K562 (cell line): Measurements from ENCODE around the gene SLC26A5. TPM values are rescaled to one million over a fixed set of nuclear protein-coding genes. Genes with fewer than 3 reads are reported as not detected.

Experiments used
- ATAC-seq: fragments of 200-7000 bp; cut with Tn5 transposase; 3 replicates; pipeline ENCODE4 v1.9.1; 2020; ENCODE audit warnings: moderate library complexity
- BruUV-seq: library from RNA; stranded (reverse); fragments of 400-500 nt; replicated peaks from 2 replicates; lab custom pipeline; 2021; lab: Mats Ljungman, UMichigan
- CTCF ChIA-PET: fragments of 300-600 bp; formaldehyde crosslinking; extraction: SDS; loops from one replicate; lab custom pipeline; 2021; ENCODE audit warnings: low intra/inter-chr PET ratio; lab: Yijun Ruan, JAX
- POLR2A ChIA-PET: fragments of 300-600, 350-650 bp; sonication (Branson Sonifier 250); formaldehyde crosslinking; extraction: SDS; loops from one replicate; lab custom pipeline; 2021; ENCODE audit warnings: antibody characterized with exemption, inconsistent platforms; lab: Yijun Ruan, JAX
- DNase-seq, 4 experiments: peaks; one replicate each; pipeline versions ENCODE4 v3.0.0 to v3.0.0-alpha.2; 2011 to 2018; ENCODE audit warnings: low spot score in 3 of 4, mixed read lengths in 3 of 4; ENCODE audit errors: extremely low read depth in 1 of 4
- FAIRE-seq: peaks from 2 replicates; lab custom pipeline; 2011; peaks lifted over from hg19 to GRCh38; lab: Jason Lieb, UNC
- H2AFZ ChIP-seq: 2 replicates; pipeline ENCODE4 v1.6.0; 2011; ENCODE audit warnings: low read depth, low read length, control low read depth, inconsistent platforms
- H3K27ac ChIP-seq: fragments of 200-600 bp; 3 replicates; pipeline ENCODE4 v1.8.0; 2011; ENCODE audit warnings: low read depth, mild to moderate bottlenecking, control low read depth, inconsistent platforms, low read length, moderate library complexity, mixed read lengths; ENCODE audit errors: extremely low read depth
- H3K27me3 ChIP-seq, 2 experiments: fragments of 300-600 bp in 1 of 2; 2 replicates in 1 of 2; 3 replicates in 1 of 2; pipeline versions ENCODE4 v1.6.0 to v1.8.0; 2011; ENCODE audit warnings: inconsistent platforms in 2 of 2, low read length in 2 of 2, mild to moderate bottlenecking in 1 of 2, mixed read lengths in 1 of 2, moderate library complexity in 1 of 2; ENCODE audit not compliant: control insufficient read depth in 2 of 2, insufficient read depth in 2 of 2
- H3K36me3 ChIP-seq: fragments of 300-600 bp; 3 replicates; pipeline ENCODE4 v1.8.0; 2011; ENCODE audit warnings: mild to moderate bottlenecking, low read length, inconsistent platforms; ENCODE audit not compliant: control insufficient read depth, insufficient read depth
- H3K4me1 ChIP-seq, 2 experiments: fragments of 200-600 bp in 1 of 2; replicated peaks in 1 of 2; 2 replicates in 1 of 2; 3 replicates in 1 of 2; pipeline versions ENCODE4 v1.5.1 to v1.8.0; 2011; ENCODE audit warnings: inconsistent platforms in 2 of 2, low read length in 2 of 2, mild to moderate bottlenecking in 1 of 2, mixed read lengths in 1 of 2, moderate library complexity in 1 of 2; ENCODE audit not compliant: control insufficient read depth in 2 of 2, insufficient read depth in 2 of 2
- H3K4me2 ChIP-seq: 2 replicates; pipeline ENCODE4 v1.6.1; 2011; ENCODE audit warnings: low read length, control low read depth, inconsistent platforms, mixed read lengths; ENCODE audit not compliant: insufficient read depth
- H3K4me3 ChIP-seq: fragments of 200-600 bp; sonication (generic), shearing (Covaris generic); 2 replicates; pipeline ENCODE4 v1.5.1; 2016; ENCODE audit warnings: control low read depth, inconsistent platforms
- H3K79me2 ChIP-seq: fragments of 200-600 bp; 3 replicates; pipeline ENCODE4 v1.8.0; 2011; ENCODE audit warnings: low read length, inconsistent platforms; ENCODE audit not compliant: control insufficient read depth, insufficient read depth
- H3K9ac ChIP-seq, 2 experiments: 2 replicates each; pipeline versions ENCODE4 v1.6.0 to v1.6.1; 2011; ENCODE audit warnings: low read depth in 2 of 2, low read length in 2 of 2, control low read depth in 1 of 2, inconsistent platforms in 1 of 2, mild to moderate bottlenecking in 1 of 2, mixed read lengths in 1 of 2; ENCODE audit not compliant: insufficient read depth in 1 of 2
- H3K9me1 ChIP-seq: one replicate; pipeline ENCODE4 v1.6.0; 2011; ENCODE audit warnings: inconsistent platforms, mild to moderate bottlenecking, low read length, moderate library complexity; ENCODE audit not compliant: control insufficient read depth, insufficient read depth
- H3K9me3 ChIP-seq: replicated peaks from 2 replicates; pipeline ENCODE4 v1.5.1; 2011; ENCODE audit warnings: low read depth, low read length, inconsistent platforms; ENCODE audit not compliant: control insufficient read depth, insufficient read depth
- H4K20me1 ChIP-seq: replicated peaks from 2 replicates; pipeline ENCODE4 v1.6.1; 2011; ENCODE audit warnings: low read length, inconsistent platforms, mixed read lengths; ENCODE audit not compliant: control insufficient read depth, insufficient read depth
- ARID4B ChIP-seq: sonication (generic); formaldehyde crosslinking; IDR thresholded peaks from 2 replicates; pipeline ENCODE4 v1.8.0; 2022; ENCODE audit warnings: mild to moderate bottlenecking, missing genetic modification reagents
- MCM5 ChIP-seq: fragments of 450-650 bp; IDR thresholded peaks from 2 replicates; pipeline ENCODE4 v1.6.1; 2016; ENCODE audit warnings: low read depth
- RB1 ChIP-seq: fragments of 450-650 bp; IDR thresholded peaks from 2 replicates; pipeline ENCODE4 v1.6.1; 2017; ENCODE audit warnings: low read depth, mild to moderate bottlenecking
- RBFOX2 ChIP-seq: fragments of 200-400 bp; formaldehyde crosslinking; IDR thresholded peaks from 2 replicates; pipeline ENCODE4 v1.6.1; 2017; ENCODE audit warnings: low read depth, mild to moderate bottlenecking, low read length, moderate library complexity
- RFX7 ChIP-seq: fragments of 250-450 bp; sonication (Bioruptor Pico); IDR thresholded peaks from 2 replicates; pipeline ENCODE4 v1.5.1; 2021; ENCODE audit warnings: mild to moderate bottlenecking
- SMAD4 ChIP-seq: fragments of 250-450 bp; sonication (Bioruptor Pico); conservative IDR thresholded peaks from 2 replicates; pipeline ENCODE4 v1.8.0; 2021; ENCODE audit warnings: inconsistent platforms, mild to moderate bottlenecking, moderate library complexity
- TBP ChIP-seq: optimal IDR thresholded peaks from 2 replicates; pipeline ENCODE3; 2011; ENCODE audit warnings: low read depth, low read length, improper control_type of control experiment
- U2AF1 ChIP-seq: fragments of 200-400 bp; formaldehyde crosslinking; optimal IDR thresholded peaks from 2 replicates; pipeline ENCODE3; 2017; ENCODE audit warnings: mild to moderate bottlenecking, low read depth, low read length, moderate library complexity
- ZBTB8A ChIP-seq: fragments of 450-650 bp; IDR thresholded peaks from 2 replicates; pipeline ENCODE4 v1.6.1; 2018; ENCODE audit warnings: mild to moderate bottlenecking, moderate library complexity; ENCODE audit not compliant: partially characterized antibody
- ZKSCAN1 ChIP-seq: fragments of 150-350 bp; IDR thresholded peaks from 2 replicates; pipeline ENCODE4 v1.6.1; 2016; ENCODE audit warnings: low read depth, low read length
- ZNF57 ChIP-seq: fragments of 450-650 bp; formaldehyde crosslinking; IDR thresholded peaks from 2 replicates; pipeline ENCODE4 v1.4.0; 2020; ENCODE audit warnings: mild to moderate bottlenecking, moderate library complexity
- ZNF589 ChIP-seq: fragments of 200-800 bp; sonication (Bioruptor generic); IDR thresholded peaks from 2 replicates; pipeline ENCODE4 v1.6.1; 2016; ENCODE audit warnings: low read depth, missing genetic modification characterization, missing compliant biosample characterization
- ZNF766 ChIP-seq: fragments of 200-800 bp; sonication (Bioruptor generic); conservative IDR thresholded peaks from 2 replicates; pipeline ENCODE4 v1.6.1; 2016; ENCODE audit warnings: missing genetic modification characterization, missing compliant biosample characterization
- WGBS: fragments of 100-300 bp; shearing (Covaris generic); methylation state at CpG from one replicate; pipeline ENCODE4 v1.1.6; 2016; ENCODE audit warnings: low coverage, mixed read lengths; ENCODE audit not compliant: insufficient coverage; ENCODE audit errors: missing lambda C conversion rate; 5-methylcytosine and 5-hydroxymethylcytosine counted together
- in situ Hi-C: fragments of 300-500 bp; cut with MboI; formaldehyde crosslinking; loops from 4 replicates; pipeline ENCODE4 v1.15.0; 2018; ENCODE audit warnings: inconsistent platforms, mixed read lengths
- intact Hi-C: fragments of 100-400 bp; cut with micrococcal nuclease; formaldehyde crosslinking; loops from 2 replicates; pipeline ENCODE4 v1.14.2; 2022
- polyA plus RNA-seq, 8 experiments: library from polyadenylated mRNA; depleted of rRNA in 4 of 8; stranded (reverse) in 5 of 8; unstranded in 3 of 8; fragments of >200 nt; fragmentation: Nextera tagmentation in 2 of 8; fragmentation: Illumina TruSeq in 1 of 8; extraction: Ambion mirVana in 2 of 8; extraction: Trizol in 1 of 8; gene quantifications; 2 replicates each; pipeline versions ENCODE4 v1.2.1 to v1.2.3, GENCODE V29; 2011 to 2014; ENCODE audit warnings: inconsistent platforms in 1 of 8, missing spikeins in 1 of 8
- total RNA-seq, 7 experiments: library from RNA; depleted of rRNA in 6 of 7; stranded (reverse); fragments of >200 nt in 6 of 7; fragmentation: Illumina TruSeq in 2 of 7; extraction: Trizol in 2 of 7; gene quantifications; 2 replicates each; pipeline versions ENCODE4 v1.2.1 to v1.2.3, GENCODE V29; 2011 to 2021; ENCODE audit warnings: low replicate concordance in 1 of 7
- TF ChIP-seq, protein P1 (sequence below), 2 experiments: fragments of 250-450 bp in 1 of 2; fragments of 450-650 bp in 1 of 2; sonication (Bioruptor Pico) in 1 of 2; IDR thresholded peaks; 2 replicates each; pipeline versions ENCODE4 v1.6.1 to v1.8.0; 2016 to 2021; ENCODE audit warnings: mild to moderate bottlenecking in 2 of 2, moderate library complexity in 2 of 2, missing compliant biosample characterization in 1 of 2, missing genetic modification characterization in 1 of 2

The SLC26A5 gene
- total and polyA plus RNA-seq, 9 of the 15 experiments (the other 6 are each of a cell fraction or from before 2014, with no cell fraction given) = not detected

GRCh38 chr7:103379270-103379975 is 66.6 kb downstream of the SLC26A5 start:
- ChIA-PET POLR2A (interaction anchor here (1.0 to 1.4 kb wide), 5 partner anchors 9 to 63 kb away, joined by 3 to 5 read pairs (median 4); partner anchors contain the start of gene PSMC2), CTCF (interaction anchor here (0.7 kb wide), 1 partner anchor 503 kb away, joined by 3 read pairs; no protein-coding TSS in a partner anchor)
- FAIRE-seq (no peak), ATAC-seq (peak; percentile 59), DNase-seq (peak in 1 of 4 experiments; percentile 43)
- peaks cover 3% of the 10 kb centered on the region for H3K9me1 ChIP-seq
- H3K4me2 ChIP-seq = peak overlapping the region; percentile 71
- H2AFZ ChIP-seq = peak overlapping the region; percentile 82
- in situ Hi-C loops (no loop called here), intact Hi-C loops (no loop called here)
- H3K9me3 ChIP-seq = no peaks in the 10 kb centered on the region; the same call in 1 of the 2 replicates
- peak overlapping the region in 1 of 2 experiments; percentile 36; a peak in 2 of 4 replicates for H3K9ac ChIP-seq
- no peaks in the 10 kb centered on the region for H3K79me2 ChIP-seq
- H4K20me1 ChIP-seq = no peaks in the 10 kb centered on the region; the same call in 1 of the 2 replicates
- 17% methylated on average over 3 of the region's 3 CpGs for WGBS
- peak overlapping the region; percentile 51; the same call in 2 of the 3 replicates for H3K27ac ChIP-seq
- H3K4me1 ChIP-seq = peaks cover 4 to 18% of the 10 kb centered on the region in 2 experiments; a peak in 4 of 5 replicates
- no peak overlapping the region for H3K4me3 ChIP-seq
- no peaks in the 10 kb centered on the region; the same call in 2 of the 3 replicates for H3K36me3 ChIP-seq
- no peaks in the 10 kb centered on the region; a peak in 1 of 5 replicates for H3K27me3 ChIP-seq
- BruUV-seq = no TSS peak
- TF ChIP-seq ARID4B (CRISPR knock-in tag) (no peak), U2AF1 (no peak), RFX7 (CRISPR knock-in tag) (no peak), RB1 (no peak), ZBTB8A (no peak), SMAD4 (CRISPR knock-in tag) (no peak), ZNF57 (CRISPR knock-in tag) (no peak), TBP (peak; percentile 81), RBFOX2 (0 out of 2 replicates have a peak, but pooled peaks have one; percentile 42), ZNF766 (CRISPR knock-in tag) (no peak), MCM5 (no peak), ZNF589 (no peak), ZKSCAN1 (no peak)
- TF ChIP-seq, protein P1, sequence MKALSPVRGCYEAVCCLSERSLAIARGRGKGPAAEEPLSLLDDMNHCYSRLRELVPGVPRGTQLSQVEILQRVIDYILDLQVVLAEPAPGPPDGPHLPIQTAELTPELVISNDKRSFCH (CRISPR knock-in tag; IDR thresholded peaks at IDR 0.05) = no peak
- TF ChIP-seq, protein P1 (tag; IDR thresholded peaks at IDR 0.05) = no peak
